Activated CD8-positive, alpha-beta memory T cell treated with anti-CD3 and anti-CD28 coated beads for 24 hours (primary cell): Measurements from ENCODE around the gene ZFAND6.

Experiments used
- DNase-seq: peaks from one replicate; pipeline ENCODE4 v3.0.0-alpha.2; 2020

Gene ZFAND6

DNA sequence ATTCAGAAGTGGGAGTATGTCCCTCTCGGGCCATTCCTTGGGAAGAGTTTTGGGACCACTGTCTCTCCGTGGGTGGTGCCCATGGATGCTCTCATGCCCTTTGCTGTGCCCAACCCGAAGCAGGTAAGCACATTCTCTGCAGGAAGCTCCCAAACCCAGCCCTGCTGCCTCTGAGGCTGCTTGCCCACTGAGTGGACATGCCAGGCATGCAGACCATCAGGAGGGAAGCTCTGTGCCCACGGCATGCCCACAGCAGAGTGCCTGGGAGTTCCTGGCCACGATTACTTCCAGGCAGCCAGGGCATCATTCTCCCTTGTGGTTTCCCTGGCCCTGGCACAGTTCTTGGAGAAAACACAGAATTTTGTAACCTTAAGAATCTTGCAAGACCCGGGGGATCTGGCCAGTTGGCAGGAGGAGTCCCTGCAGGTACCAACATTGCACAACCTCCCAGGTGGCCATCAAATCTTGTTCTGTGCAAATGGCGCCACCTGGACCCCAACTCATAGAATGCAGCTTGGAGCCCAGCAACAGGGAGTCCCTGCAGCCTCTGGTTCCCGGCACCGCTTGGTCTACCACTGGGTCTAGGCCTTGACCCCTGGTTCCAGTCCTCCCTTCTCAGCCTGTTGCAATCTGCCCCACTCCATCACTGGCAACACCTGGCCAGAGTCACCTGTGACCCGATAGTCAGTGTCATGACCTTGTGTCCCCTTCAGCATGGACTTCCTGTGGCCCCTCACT is 113.7 kb downstream of the ZFAND6 start:
- peak; percentile 88 for DNase-seq

DNA sequence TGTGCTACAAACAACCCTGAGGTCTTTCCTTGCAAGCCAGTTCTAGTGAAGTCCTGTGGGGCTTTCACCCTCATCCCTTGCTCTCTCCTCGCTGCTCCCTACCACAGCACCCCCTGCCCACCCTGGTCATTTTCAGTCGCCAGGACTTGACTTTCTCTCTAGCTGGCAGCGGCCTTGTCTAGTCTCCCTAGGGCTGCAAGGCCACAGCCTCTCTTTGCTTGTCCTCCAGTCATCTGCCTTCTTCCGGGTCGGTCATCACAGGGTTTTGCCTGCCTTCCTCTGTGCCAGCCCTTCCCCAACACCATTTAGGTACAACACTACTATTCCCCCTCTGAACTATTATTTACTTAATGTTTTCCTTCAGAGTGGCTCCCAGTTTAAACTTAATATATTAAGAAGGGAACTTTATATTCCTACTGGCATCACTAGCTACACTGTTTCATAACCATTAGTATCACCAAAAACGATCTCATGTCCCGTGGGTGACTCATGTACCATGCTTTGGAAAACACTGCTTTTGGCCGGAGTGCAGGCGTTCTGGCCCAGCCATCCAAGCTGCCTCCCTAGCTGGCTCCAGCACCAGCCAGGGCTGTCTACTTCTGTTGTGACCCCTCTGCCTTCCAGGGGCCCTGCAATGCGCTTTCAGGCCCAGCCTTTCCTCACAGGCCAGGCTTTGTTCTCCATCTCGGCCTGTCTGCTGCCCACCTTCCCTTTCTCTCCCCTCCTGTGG is 114.7 kb downstream of the ZFAND6 start:
- no peak for DNase-seq

- DNase-seq = no peak
These were observed 116.0 kb downstream of the ZFAND6 start for GRCh38 chr15:80175436-80175835.

DNA sequence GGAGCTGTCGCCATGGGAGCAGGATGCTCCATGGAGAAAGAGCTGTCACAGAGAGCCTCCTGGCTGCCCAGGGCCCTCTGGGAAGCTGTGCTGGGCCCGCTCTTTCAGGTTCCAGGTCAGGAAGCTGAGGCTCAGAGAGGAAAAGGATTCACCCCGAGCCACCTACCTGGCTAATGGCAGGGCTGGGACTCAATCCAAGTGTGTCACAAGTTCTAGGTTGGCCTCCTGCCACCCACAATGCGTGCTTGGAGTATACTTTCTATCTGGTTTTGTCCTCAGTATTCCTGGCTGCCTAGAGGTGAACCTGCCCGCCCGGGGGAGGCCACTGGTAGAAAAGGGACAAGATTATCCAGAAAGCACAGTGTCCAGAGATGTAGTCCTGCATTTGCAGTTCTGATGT is 117.0 kb downstream of the ZFAND6 start:
- no peak for DNase-seq

DNA sequence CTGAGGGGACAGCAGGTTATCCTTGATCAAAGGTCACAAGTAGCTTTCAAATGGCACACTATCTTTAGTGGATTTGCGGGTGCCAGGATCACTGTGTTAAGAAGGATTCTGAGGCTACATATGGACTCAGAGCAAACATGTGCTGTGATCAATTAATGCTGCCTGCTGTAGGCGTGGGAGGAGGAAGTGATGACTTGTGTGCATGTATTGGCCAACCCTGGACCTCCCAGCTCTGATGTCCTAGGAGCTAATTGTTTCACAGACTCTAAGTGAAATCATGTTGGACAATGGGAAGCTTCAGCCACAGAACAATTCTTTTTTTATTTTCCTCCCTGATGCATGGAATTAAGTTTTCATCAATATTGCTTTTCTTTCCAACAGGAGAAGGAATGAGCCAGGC is 117.7 kb downstream of the ZFAND6 start:
- DNase-seq = no peak

DNA sequence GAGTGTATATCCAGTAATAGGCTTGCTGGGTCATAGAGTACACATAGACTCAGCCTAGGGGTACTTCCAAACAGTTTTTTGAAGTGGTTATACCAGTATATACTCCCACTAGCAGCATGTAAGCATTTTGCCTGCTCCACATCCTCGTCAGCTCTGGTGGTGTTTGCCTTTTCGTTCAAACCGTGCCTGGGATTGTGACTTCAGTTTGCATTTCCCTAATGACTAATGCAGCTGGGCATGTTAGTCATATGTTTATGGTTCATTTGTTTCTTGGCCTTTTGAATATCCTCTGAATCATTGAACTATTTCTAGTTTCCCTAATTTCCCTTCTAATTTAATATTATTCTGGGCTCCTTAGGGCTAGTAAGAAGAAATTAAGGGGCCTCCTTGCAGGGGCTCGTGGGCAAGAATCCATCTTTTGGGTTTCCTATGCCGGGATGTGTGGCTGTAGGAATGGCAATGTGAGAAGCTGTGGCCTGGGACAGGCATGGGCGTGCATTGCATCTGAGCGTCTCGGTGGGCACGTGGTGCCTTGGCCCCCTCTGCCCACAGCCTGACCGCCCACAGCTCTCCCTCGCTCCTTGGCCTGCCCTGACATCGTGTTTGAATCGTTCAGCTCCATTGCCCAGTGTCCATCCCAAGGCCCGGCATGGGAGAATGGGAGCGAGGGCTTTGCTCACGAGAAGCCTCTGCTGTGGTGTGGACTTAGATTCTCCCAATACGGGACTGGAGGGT is 119.7 kb downstream of the ZFAND6 start:
- no peak for DNase-seq

DNA sequence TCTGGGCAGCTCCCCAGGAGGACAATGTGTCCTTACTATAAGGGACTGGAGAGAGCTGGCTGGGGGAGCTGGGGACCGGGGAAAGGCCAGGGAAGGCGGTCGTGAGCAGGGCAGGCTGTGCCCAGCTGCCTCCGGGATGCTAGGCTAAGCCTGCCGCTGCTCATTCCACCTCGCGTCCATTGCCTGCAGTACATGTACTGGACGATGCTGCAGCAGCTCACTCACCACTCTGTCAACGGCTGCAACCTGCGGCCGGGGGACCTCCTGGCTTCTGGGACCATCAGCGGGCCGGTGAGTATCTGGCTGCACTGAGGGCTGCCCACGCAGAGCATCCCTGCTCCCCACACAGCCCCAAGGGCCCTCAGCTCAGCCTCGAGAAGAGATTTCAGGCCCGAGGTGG is 120.5 kb downstream of the ZFAND6 start:
- DNase-seq = no peak

DNA sequence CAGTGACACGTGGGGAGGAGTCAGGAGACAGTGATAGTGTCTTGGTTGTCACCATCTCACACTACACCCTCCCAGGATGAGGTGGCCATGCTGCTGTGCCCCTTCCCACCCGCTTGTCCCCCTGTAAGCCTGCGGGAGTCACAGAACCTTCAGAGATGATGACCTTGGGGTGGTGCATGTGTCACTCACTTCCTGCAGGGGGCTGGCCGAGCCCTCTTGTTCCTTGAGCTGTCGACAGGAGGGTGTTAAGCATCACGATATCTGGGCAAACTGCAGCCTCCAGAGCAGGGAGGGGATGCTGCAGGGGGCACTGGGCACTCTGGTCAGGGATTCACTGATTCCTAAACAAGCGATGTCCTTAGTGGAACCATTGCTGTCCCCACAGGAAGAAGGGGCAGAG is 121.0 kb downstream of the ZFAND6 start:
- no peak for DNase-seq

DNA sequence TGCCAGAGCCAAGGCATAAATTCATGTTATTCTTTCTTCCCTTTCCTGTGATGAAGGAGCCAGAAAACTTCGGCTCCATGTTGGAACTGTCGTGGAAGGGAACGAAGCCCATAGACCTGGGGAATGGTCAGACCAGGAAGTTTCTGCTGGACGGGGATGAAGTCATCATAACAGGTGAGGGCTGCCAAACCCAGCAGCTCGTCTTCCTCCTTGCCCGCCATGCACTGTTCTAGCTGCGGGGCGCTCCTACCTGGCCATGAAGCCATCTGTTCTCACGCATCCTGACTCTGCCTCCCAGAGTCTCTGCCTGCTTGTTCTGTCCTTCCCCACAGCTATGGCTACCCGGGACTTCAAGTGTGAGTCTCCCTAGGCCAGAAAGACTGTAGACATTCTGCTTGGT is 121.5 kb downstream of the ZFAND6 start:
- no peak for DNase-seq

- DNase-seq = no peak
These were observed 123.3 kb downstream of the ZFAND6 start for GRCh38 chr15:80182611-80183261.

- DNase-seq = no peak
These were observed 123.8 kb downstream of the ZFAND6 start for GRCh38 chr15:80183306-80183705.

DNA sequence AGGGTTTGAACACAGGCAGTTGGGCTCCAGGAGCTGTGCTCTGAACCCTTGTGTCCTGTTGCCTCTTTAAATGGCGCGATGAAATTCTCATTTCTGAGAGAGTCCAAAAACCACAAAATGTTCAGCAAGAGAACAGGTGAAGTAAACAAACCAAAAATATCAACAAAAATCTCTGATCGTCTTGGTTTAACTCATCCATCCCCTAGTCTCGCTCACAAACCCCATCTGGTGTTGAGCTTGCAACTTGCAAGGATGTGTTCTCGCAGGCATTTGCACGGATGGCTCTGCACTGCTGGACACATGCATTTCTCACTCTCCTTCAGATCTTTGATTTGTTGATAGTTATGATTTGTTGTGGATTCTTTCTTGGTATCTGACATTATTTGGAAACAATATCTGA is 124.4 kb downstream of the ZFAND6 start:
- DNase-seq = no peak

DNA sequence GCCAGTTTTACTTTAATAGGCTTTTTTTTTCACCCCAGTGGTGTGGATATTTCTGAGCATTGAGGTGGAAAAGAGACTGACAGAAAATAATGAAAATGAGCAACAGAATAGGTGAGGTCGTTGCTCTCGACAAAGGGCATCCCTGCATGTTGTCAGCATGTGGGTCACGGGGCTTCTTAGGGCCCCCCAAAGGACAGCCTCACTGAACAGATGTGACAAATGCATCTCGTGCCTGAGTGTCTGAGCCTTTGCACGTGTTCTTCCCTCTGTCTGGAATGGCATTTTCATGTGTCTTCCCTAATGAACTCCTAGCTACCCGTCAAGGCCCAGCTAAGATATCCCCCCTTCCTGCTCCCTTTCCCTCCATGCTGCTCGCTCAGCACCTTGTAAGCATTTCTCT is 125.1 kb downstream of the ZFAND6 start:
- no peak for DNase-seq

GRCh38 chr15:80185152-80185551 is 125.7 kb downstream of the ZFAND6 start:
- DNase-seq = no peak

GRCh38 chr15:80186066-80186465 is 126.6 kb downstream of the ZFAND6 start:
- no peak for DNase-seq

- DNase-seq = no peak
These were observed 127.1 kb downstream of the ZFAND6 start for GRCh38 chr15:80186597-80186996.
